AG09309 (cell line): Measurements from ENCODE around the gene XIAP.
"Not testable (repeated sequence)": the region's sequence is repeated elsewhere in the genome, so short reads cannot be mapped to it uniquely, and the experiment has no call there.

Experiments used
- DNase-seq: peaks from one replicate; pipeline ENCODE4 v3.0.0-alpha.2; 2010; ENCODE audit warnings: low read depth
- H3K4me3 ChIP-seq: 2 replicates; pipeline ENCODE4 v1.5.1; 2011; ENCODE audit warnings: mild to moderate bottlenecking, low read depth, low read length, moderate library complexity; ENCODE audit not compliant: control insufficient read depth
- TF ChIP-seq, protein P1 (sequence below): IDR thresholded peaks from 2 replicates; pipeline ENCODE4 v1.5.1; 2011; ENCODE audit warnings: mild to moderate bottlenecking, low read depth, low read length, inconsistent platforms; ENCODE audit not compliant: insufficient read depth, control insufficient read depth; ENCODE audit errors: missing control alignments

XIAP gene

DNA sequence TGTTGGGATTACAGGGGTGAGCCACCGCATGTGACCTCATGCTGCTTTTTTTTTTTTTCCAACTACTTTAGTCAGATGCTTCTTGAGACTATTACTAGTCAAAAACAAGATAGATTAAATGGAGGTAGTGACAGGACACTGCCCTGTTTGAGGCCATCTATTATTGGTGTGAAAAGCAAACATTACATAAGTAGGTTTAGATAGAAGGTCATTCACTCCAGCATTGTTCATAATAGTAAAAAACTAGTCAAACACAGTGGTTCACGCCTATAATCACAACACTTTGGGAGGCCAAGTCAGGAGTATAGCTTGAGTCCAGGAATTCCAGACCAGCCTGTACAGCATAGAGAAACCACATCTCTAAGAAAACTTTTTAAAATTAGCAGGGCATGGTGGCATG, 16.3 kb downstream of the XIAP start:
- TF ChIP-seq, protein P1, sequence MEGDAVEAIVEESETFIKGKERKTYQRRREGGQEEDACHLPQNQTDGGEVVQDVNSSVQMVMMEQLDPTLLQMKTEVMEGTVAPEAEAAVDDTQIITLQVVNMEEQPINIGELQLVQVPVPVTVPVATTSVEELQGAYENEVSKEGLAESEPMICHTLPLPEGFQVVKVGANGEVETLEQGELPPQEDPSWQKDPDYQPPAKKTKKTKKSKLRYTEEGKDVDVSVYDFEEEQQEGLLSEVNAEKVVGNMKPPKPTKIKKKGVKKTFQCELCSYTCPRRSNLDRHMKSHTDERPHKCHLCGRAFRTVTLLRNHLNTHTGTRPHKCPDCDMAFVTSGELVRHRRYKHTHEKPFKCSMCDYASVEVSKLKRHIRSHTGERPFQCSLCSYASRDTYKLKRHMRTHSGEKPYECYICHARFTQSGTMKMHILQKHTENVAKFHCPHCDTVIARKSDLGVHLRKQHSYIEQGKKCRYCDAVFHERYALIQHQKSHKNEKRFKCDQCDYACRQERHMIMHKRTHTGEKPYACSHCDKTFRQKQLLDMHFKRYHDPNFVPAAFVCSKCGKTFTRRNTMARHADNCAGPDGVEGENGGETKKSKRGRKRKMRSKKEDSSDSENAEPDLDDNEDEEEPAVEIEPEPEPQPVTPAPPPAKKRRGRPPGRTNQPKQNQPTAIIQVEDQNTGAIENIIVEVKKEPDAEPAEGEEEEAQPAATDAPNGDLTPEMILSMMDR: no peak
- no peak for DNase-seq
- no peak overlapping the region for H3K4me3 ChIP-seq

- DNase-seq: no peak
- TF ChIP-seq, protein P1: no peak
- H3K4me3 ChIP-seq: no peak overlapping the region
Observed at GRCh38 chrX:123876844-123877243, 17.0 kb downstream of the XIAP start.

DNA sequence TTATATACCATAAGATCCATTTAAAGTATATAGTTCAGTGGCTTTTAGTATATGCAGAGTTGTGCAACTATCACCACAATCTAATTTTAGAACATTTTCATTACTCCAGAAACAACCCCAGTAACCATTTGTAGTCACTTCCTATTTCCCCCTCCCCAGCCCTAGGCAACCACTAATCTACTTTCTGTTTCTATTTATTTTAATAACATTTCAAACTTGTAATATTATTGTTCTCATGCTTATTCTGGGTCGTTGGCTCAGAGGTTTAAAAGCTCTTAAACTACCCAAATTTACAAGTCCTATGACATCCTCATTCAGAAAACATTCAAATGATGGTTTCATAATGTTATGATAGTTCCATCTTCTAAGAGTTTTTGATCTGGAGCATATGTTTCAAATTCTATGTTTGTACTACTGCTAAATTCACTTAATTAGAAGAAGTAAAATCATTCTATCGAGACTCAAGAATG, 18.4 kb downstream of the XIAP start:
- H3K4me3 ChIP-seq: no peak overlapping the region
- no peak for DNase-seq
- TF ChIP-seq, protein P1: no peak

GRCh38 chrX:123881330-123881729, 21.5 kb downstream of the XIAP start:
- no peak overlapping the region for H3K4me3 ChIP-seq

DNA sequence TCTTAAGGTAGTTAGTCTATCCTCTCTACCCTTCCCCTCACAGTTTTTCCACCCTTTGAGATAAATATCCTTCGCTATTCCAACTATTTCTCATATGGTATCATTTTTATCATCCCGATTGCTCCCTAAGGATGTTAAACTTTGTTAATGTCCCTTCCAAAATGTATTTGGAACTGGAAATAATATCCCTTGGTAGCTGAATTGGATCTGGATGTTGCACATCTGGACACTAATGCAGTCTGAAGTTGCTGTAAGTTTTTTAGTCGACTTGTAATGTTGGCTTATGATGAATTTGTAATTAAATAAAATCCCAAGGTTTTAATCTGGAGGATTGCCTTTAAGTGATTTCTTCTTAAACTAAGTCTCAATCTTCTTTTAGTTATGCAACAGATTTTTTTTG, 22.5 kb downstream of the XIAP start:
- DNase-seq: no peak
- H3K4me3 ChIP-seq: no peak overlapping the region
- TF ChIP-seq, protein P1: no peak

More at GRCh38 chrX:123881330-123881729, 21.5 kb downstream of the XIAP start:
- no peak for DNase-seq
- TF ChIP-seq, protein P1: no peak

- no peak overlapping the region for H3K4me3 ChIP-seq
- peak; percentile 23 for DNase-seq
- TF ChIP-seq, protein P1: peak; percentile 45
Observed at GRCh38 chrX:123884809-123885408, 25.1 kb downstream of the XIAP start.

GRCh38 chrX:123899701-123900100, 39.8 kb downstream of the XIAP start:
- H3K4me3 ChIP-seq: no peak overlapping the region
- DNase-seq: no peak
- TF ChIP-seq, protein P1: no peak

- not testable (repeated sequence) for DNase-seq, H3K4me3 ChIP-seq
Observed at GRCh38 chrX:123903261-123903660, 43.4 kb downstream of the XIAP start.
